ENCODE results near the gene AKTIP.

AKTIP gene

DNA sequence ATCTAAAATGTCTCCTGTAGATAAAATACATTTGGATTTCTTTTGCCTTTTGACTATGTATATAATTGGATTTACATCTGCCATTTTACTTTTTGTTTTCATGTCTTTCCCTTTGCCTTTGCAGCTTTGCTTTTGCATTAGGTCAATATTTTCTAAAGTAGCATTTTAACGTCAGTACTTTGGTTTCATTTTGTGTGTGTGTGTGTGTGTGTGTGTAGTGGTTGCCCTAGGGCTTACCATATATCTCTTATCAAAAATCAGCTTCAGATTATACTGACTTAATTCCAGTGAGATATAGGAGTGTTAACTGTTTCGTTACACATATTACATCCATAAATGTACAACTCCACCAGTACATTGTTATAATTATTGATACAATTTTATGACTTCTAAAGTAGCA lies 26.1 kb downstream of the AKTIP start:
- DNase-seq = no peak

DNA sequence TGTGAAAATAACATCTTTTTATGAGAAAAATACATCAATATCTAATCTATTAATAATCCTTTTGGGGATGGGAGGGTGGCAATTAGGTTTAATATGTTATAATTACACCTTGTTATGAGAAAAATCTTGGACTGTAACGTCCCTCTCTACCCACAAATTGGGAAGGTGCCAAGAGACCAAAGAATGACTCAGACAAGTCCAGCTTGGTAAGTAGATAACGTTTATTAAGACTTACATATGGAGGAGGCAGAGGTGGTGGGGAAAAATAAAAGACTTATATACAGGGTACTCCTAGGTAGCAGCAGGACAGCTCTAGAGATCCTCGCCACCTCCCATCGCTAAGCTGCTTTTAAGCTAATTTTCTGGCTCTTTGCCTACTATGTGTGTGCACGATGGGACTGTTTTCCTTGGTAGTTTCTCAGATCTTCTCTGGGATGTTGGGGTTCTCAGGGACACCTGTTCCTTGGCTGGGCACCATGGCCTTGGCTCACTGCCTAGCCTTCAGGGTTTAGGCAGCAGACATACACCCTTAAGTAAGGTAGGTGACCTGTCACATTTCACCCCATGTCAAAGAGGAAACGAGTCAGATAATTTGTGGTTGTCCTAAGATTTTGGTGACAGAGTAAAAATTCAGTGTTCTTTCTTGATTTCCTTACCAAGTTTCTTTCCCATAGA lies 37.3 kb downstream of the AKTIP start:
- no peak for DNase-seq

GRCh38 chr16:53458635-53459034 lies 44.4 kb downstream of the AKTIP start:
- DNase-seq = no peak

- DNase-seq = no peak
Measured at GRCh38 chr16:53457670-53458069, 45.3 kb downstream of the AKTIP start.

DNA sequence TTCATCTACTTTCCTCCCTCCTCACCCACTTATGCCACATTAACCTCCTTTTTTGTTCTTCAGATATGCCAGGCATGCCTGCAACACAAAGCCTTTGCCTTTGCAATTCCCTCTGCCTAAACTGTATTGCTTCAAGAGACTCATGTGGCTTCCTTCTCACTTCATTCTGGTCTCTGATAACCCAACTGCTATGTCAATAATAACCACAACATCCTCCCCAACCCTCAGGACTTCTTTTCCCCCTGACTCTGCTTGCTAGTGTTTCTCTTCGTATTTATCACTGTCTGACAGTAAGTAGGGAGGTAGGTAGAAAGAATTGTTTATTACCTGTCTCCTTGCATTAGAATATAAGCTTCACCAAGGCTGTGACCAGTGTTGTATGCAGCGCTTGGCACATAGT lies 46.4 kb downstream of the AKTIP start:
- no peak for DNase-seq

- no peak for DNase-seq
Measured at GRCh38 chr16:53453928-53454327, 49.1 kb downstream of the AKTIP start.

GRCh38 chr16:53449816-53450517 lies 53.0 kb downstream of the AKTIP start:
- DNase-seq = no peak

- DNase-seq = no peak
Measured at GRCh38 chr16:53446090-53446489, 56.9 kb downstream of the AKTIP start.

DNA sequence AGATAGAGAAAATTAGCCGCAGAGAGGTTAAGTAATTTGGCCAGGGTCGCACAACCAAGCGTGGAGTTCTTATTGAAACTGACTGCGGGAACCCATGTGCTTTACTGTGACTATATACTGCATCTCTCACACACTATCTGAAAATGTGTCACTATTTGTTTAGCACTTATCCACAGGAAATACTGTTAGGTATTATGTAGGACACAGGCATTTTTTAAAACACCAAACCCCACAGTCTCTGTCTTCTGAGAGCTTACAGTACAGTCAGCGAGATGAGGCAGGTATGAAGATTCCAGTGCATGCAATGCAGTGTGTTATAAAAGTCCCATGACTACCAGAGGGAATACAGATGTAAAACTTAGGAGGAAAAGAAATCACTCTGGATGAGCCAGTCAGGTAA lies 57.5 kb downstream of the AKTIP start:
- no peak for DNase-seq
